Kidney (tissue), 14 donors: ENCODE measurements around the gene ARMCX6. TPM values are rescaled to one million over a fixed set of nuclear protein-coding genes. Genes with fewer than 3 reads are reported as not detected.
"Not testable (repeated sequence)": the region's sequence is repeated elsewhere in the genome, so short reads cannot be mapped to it uniquely, and the experiment has no call there.

Experiments
- DNase-seq, 5 donors: peaks; one replicate each; pipeline ENCODE4 v3.0.0-alpha.2; 2013 to 2020
- FAIRE-seq: peaks from 2 replicates; lab custom pipeline; 2012; peaks lifted over from hg19 to GRCh38; lab: Jason Lieb, UNC
- H3K27ac ChIP-seq, 2 donors: one replicate each; pipeline ENCODE4 v1.7.0; 2013; ENCODE audit warnings: low read depth in 2 of 2, low read length in 2 of 2, inconsistent platforms in 1 of 2
- H3K27me3 ChIP-seq: one replicate; pipeline ENCODE4 v1.7.1; 2013; ENCODE audit warnings: low read length, inconsistent platforms; ENCODE audit not compliant: control insufficient read depth, insufficient read depth
- H3K36me3 ChIP-seq, 3 donors: one replicate each; pipeline versions ENCODE4 v1.7.0 to v1.7.1; 2013; ENCODE audit warnings: low read length in 3 of 3, control low read depth in 1 of 3, inconsistent platforms in 1 of 3; ENCODE audit not compliant: insufficient read depth in 3 of 3, control insufficient read depth in 2 of 3
- H3K4me1 ChIP-seq, 3 donors: one replicate each; pipeline versions ENCODE4 v1.7.0 to v1.7.1; 2013; ENCODE audit warnings: low read length in 3 of 3, inconsistent platforms in 1 of 3, low read depth in 1 of 3; ENCODE audit not compliant: control insufficient read depth in 2 of 3, insufficient read depth in 2 of 3
- H3K4me3 ChIP-seq, 3 donors: one replicate each; pipeline versions ENCODE4 v1.7.0 to v1.8.1; 2013; ENCODE audit warnings: low read length in 3 of 3, control low read depth in 1 of 3, inconsistent platforms in 1 of 3
- H3K9ac ChIP-seq, 3 donors: one replicate each; pipeline versions ENCODE4 v1.7.0 to v1.7.1; 2013; ENCODE audit warnings: low read length in 3 of 3, control low read depth in 1 of 3, inconsistent platforms in 1 of 3
- H3K9me3 ChIP-seq, 3 donors: one replicate each; pipeline versions ENCODE4 v1.7.0 to v1.7.1; 2013; ENCODE audit warnings: low read length in 3 of 3, control low read depth in 1 of 3, inconsistent platforms in 1 of 3; ENCODE audit not compliant: control insufficient read depth in 2 of 3, insufficient read depth in 1 of 3
- intact Hi-C: fragments of 100-400 bp; cut with DNase I; formaldehyde crosslinking; loops from one replicate; pipeline ENCODE4 v1.11.1; 2022
- polyA plus RNA-seq: library from polyadenylated mRNA; stranded (reverse); fragments of 350-450 nt; fragmentation: Illumina TruSeq; extraction: RNeasy Lipid Tissue Mini Kit (QIAGEN cat#74804); gene quantifications from one replicate; pipeline ENCODE4 v1.2.3, GENCODE V29; 2014; ENCODE audit warnings: low read depth, low replicate concordance; ENCODE audit not compliant: insufficient read depth
- total RNA-seq: library from RNA; stranded (reverse); fragmentation: NEBNext Ultra II Directional; extraction: Animal tissue kit (Norgen Biotek cat#: 25700); gene quantifications from one replicate; pipeline ENCODE4 v1.2.1, GENCODE V29; 2021
- TF ChIP-seq, protein P1 (sequence below): IDR thresholded peaks from 3 replicates; pipeline ENCODE4 v1.5.1; 2012; ENCODE audit warnings: mild to moderate bottlenecking, moderate library complexity, borderline replicate concordance; ENCODE audit not compliant: insufficient read depth; ENCODE audit errors: extremely low read depth
- donor health status: control.
- donor health status: control.
- donor health status: control.
- donor health status: control.
- donor health status: control.
- donor health status: DM: yes; HTN: yes; CAD: no.
- donor health status: Normal renal cell carcinoma (clear cell type).

Gene ARMCX6
- total and polyA plus RNA-seq, 2 donors from 2014 or later = 39.1 to 61.7 TPM

DNA sequence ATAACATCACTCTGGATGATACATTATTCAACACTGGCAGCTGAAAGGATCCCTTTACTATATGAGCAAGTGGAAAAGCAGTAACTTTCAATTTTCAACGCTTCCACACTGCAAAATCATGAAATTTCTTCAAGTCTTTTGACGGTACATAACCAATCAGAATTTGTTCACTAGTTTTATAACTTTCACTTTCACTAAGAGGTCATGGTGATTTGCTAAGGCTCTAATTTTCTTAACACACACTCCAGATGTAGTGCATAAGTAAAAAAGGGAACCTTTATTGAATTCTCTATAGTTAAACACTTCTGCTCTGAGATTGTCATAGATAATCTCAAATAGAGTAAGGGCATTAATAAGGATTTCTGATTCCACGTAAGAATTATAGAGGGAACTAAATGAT is 37.7 kb upstream of the ARMCX6 start:
- Histone ChIP-seq H3K36me3 (peaks cover 0 to 5% (median 0%) of the 10 kb centered on the region in 3 donors), H3K9me3 (no peaks in the 10 kb centered on the region), H3K4me3 (no peak overlapping the region), H3K9ac (no peak overlapping the region), H3K27me3 (no peaks in the 10 kb centered on the region), H3K4me1 (peaks cover 0 to 2% (median 0%) of the 10 kb centered on the region in 3 donors), H3K27ac (no peak overlapping the region)
- intact Hi-C loops = no loop called here
- TF ChIP-seq, protein P1, sequence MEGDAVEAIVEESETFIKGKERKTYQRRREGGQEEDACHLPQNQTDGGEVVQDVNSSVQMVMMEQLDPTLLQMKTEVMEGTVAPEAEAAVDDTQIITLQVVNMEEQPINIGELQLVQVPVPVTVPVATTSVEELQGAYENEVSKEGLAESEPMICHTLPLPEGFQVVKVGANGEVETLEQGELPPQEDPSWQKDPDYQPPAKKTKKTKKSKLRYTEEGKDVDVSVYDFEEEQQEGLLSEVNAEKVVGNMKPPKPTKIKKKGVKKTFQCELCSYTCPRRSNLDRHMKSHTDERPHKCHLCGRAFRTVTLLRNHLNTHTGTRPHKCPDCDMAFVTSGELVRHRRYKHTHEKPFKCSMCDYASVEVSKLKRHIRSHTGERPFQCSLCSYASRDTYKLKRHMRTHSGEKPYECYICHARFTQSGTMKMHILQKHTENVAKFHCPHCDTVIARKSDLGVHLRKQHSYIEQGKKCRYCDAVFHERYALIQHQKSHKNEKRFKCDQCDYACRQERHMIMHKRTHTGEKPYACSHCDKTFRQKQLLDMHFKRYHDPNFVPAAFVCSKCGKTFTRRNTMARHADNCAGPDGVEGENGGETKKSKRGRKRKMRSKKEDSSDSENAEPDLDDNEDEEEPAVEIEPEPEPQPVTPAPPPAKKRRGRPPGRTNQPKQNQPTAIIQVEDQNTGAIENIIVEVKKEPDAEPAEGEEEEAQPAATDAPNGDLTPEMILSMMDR = no peak
- DNase-seq (no peak), FAIRE-seq (peak; percentile 66)

DNA sequence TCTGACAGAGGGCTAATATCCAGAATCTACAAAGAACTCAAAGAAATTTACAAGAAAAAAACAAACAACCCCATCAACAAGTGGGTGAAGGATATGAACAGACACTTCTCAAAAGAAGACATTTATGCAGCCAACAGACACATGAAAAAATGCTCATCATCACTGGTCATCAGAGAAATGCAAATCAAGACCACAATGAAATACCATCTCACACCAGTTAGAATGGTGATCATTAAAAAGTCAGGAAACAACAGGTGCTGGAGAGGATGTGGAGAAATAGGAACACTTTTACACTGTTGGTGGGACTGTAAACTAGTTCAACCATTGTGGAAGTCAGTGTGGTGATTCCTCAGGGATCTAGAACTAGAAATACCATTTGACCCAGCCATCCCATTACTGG is 29.9 kb upstream of the ARMCX6 start:
- H3K4me3 ChIP-seq, H3K27me3 ChIP-seq, H3K9ac ChIP-seq, DNase-seq, H3K9me3 ChIP-seq, H3K4me1 ChIP-seq, H3K27ac ChIP-seq, intact Hi-C loops, H3K36me3 ChIP-seq, FAIRE-seq: not testable (repeated sequence)

DNA sequence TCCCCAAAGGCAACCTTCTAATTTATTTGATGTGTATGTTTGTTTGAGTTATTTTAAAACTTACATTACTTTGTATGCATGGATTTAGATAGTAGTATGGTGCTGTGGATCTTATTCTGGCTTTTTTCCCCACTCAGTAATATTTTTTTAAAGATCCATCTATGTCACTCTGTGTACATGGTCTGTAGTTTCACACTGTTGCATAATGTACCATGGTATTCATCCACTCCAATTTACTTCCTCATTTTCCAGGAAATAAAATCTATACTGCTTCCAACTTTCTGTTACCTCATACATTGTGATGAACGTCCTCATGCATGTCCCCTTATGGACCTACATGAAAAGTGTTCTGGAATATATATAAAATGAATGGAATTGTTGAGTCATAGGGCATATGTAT is 24.3 kb upstream of the ARMCX6 start:
- DNase-seq (no peak), FAIRE-seq (no peak)
- H3K9me3 ChIP-seq = no peaks in the 10 kb centered on the region
- intact Hi-C loops = no loop called here
- H3K4me1 ChIP-seq = no peaks in the 10 kb centered on the region
- H3K27me3 ChIP-seq = no peaks in the 10 kb centered on the region
- H3K4me3 ChIP-seq = no peak overlapping the region
- no peak overlapping the region for H3K27ac ChIP-seq
- H3K9ac ChIP-seq = no peak overlapping the region
- no peaks in the 10 kb centered on the region for H3K36me3 ChIP-seq
- TF ChIP-seq, protein P1 = no peak

DNA sequence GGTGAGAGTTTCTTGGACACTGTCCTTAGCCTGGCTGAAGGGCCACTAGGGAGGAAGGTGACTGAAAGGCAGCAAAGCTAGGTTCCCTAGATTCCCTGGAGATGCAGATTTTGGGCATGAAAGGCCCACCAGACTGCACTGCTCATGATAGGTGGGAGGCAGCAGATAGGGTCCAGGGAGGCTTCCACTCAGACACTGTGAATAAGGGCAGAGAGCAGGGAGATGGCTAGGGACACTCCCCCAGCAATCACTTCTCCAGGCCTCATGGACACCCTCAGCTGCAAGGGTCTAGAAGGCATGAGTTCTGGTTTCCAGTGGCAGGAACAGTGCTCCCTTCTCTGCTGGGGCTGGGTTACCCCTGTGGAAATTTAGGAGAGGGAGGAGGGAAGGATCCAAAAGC is 21.8 kb upstream of the ARMCX6 start:
- intact Hi-C loops = no loop called here
- no peak overlapping the region for H3K27ac ChIP-seq
- DNase-seq (no peak), FAIRE-seq (no peak)
- no peaks in the 10 kb centered on the region for H3K9me3 ChIP-seq
- no peaks in the 10 kb centered on the region for H3K27me3 ChIP-seq
- H3K4me3 ChIP-seq = no peak overlapping the region
- H3K9ac ChIP-seq = no peak overlapping the region
- H3K4me1 ChIP-seq = no peaks in the 10 kb centered on the region
- TF ChIP-seq, protein P1 = no peak
- H3K36me3 ChIP-seq = no peaks in the 10 kb centered on the region
